HL-60 (cell line): ENCODE data around the gene C1orf105.

Source experiments
- CTCF ChIP-seq: IDR thresholded peaks from one replicate; pipeline ENCODE4 v1.5.1; 2011; ENCODE audit warnings: low read length, control low read depth, inconsistent platforms; ENCODE audit not compliant: insufficient read depth
- GABPA ChIP-seq: IDR thresholded peaks from 2 replicates; pipeline ENCODE4 v1.6.1; 2012; ENCODE audit warnings: low read depth
- POLR2AphosphoS5 ChIP-seq: IDR thresholded peaks from 2 replicates; pipeline ENCODE4 v1.6.1; 2012; ENCODE audit warnings: low read depth
- REST ChIP-seq: IDR thresholded peaks from 2 replicates; pipeline ENCODE4 v1.6.1; 2012; ENCODE audit warnings: low read depth; ENCODE audit not compliant: insufficient replicate concordance
- SPI1 ChIP-seq: IDR thresholded peaks from 2 replicates; pipeline ENCODE4 v1.6.1; 2012; ENCODE audit warnings: low read depth, mild to moderate bottlenecking, borderline replicate concordance

GRCh38 chr1:172401892-172402291 is 18.6 kb upstream of the C1orf105 start:
- TF ChIP-seq CTCF (no peak), REST (no peak), POLR2AphosphoS5 (no peak), GABPA (no peak), SPI1 (no peak)
